WTC11 (cell line): ENCODE results near the gene TMEM204. TPM values are rescaled to one million over a fixed set of nuclear protein-coding genes. Genes with fewer than 3 reads are reported as not detected.

Source experiments
- ATAC-seq: fragments of 200-7000 bp; cut with Tn5 transposase; 2 replicates; pipeline ENCODE4 v1.10.0; 2021; ENCODE audit warnings: mild to moderate bottlenecking, moderate library complexity
- CTCF ChIA-PET: fragments of 300-600 bp; sonication (Branson Sonifier 250); formaldehyde crosslinking; loops from one replicate; lab custom pipeline; 2021; ENCODE audit warnings: antibody characterized with exemption; lab: Charles Lee
- POLR2A ChIA-PET: fragments of 350-600 bp; sonication (Branson Sonifier 250); formaldehyde crosslinking; loops from one replicate; lab custom pipeline; 2021; ENCODE audit warnings: antibody characterized with exemption; lab: Charles Lee
- DNase-seq: peaks from one replicate; pipeline ENCODE4 v3.0.0; 2021; ENCODE audit warnings: low spot score
- H3K27ac Mint-ChIP-seq: 2 replicates; pipeline ENCODE4 v1.8.0; 2021; ENCODE audit warnings: mixed read lengths
- H3K27me3 Mint-ChIP-seq: 2 replicates; pipeline ENCODE4 v1.8.0; 2021; ENCODE audit warnings: low read depth, mild to moderate bottlenecking, moderate library complexity, mixed read lengths
- H3K36me3 Mint-ChIP-seq: 2 replicates; pipeline ENCODE4 v1.8.0; 2021; ENCODE audit warnings: mixed read lengths
- H3K4me1 Mint-ChIP-seq: 2 replicates; pipeline ENCODE4 v1.8.0; 2022; ENCODE audit warnings: mixed read lengths
- H3K4me3 Mint-ChIP-seq: 2 replicates; pipeline ENCODE4 v1.8.0; 2021; ENCODE audit warnings: mild to moderate bottlenecking, moderate library complexity, mixed read lengths
- H3K9me3 Mint-ChIP-seq: 2 replicates; pipeline ENCODE4 v1.8.0; 2021; ENCODE audit warnings: mixed read lengths
- ATF6 ChIP-seq: sonication (generic); formaldehyde crosslinking; IDR thresholded peaks from 2 replicates; pipeline ENCODE4 v1.8.1; 2023; ENCODE audit warnings: mild to moderate bottlenecking, missing genetic modification reagents
- CTCF ChIP-seq: fragments of 200-600 bp; IDR thresholded peaks from 2 replicates; pipeline ENCODE4 v1.8.0; 2022; ENCODE audit warnings: antibody characterized with exemption
- E2F1 ChIP-seq: sonication (generic); formaldehyde crosslinking; IDR thresholded peaks from 2 replicates; pipeline ENCODE4 v1.8.0; 2022; ENCODE audit warnings: mild to moderate bottlenecking, missing genetic modification reagents
- ESRRA ChIP-seq: sonication (generic); formaldehyde crosslinking; IDR thresholded peaks from 2 replicates; pipeline ENCODE4 v1.8.1; 2022; ENCODE audit warnings: mild to moderate bottlenecking, missing genetic modification reagents, borderline replicate concordance
- GABPB1 ChIP-seq: sonication (generic); formaldehyde crosslinking; IDR thresholded peaks from 2 replicates; pipeline ENCODE4 v1.8.1; 2023; ENCODE audit warnings: mild to moderate bottlenecking, missing genetic modification reagents
- IRF1 ChIP-seq: sonication (generic); formaldehyde crosslinking; IDR thresholded peaks from 2 replicates; pipeline ENCODE4 v1.8.0; 2023; ENCODE audit warnings: missing genetic modification reagents
- IRF2 ChIP-seq: sonication (generic); formaldehyde crosslinking; IDR thresholded peaks from 2 replicates; pipeline ENCODE4 v1.8.0; 2022; ENCODE audit warnings: low read depth, missing genetic modification reagents, borderline replicate concordance
- KAT7 ChIP-seq: sonication (generic); formaldehyde crosslinking; IDR thresholded peaks from 2 replicates; pipeline ENCODE4 v1.8.1; 2023; ENCODE audit warnings: missing genetic modification reagents, mild to moderate bottlenecking, borderline replicate concordance
- MXD4 ChIP-seq: fragments of 250-450 bp; sonication (Bioruptor Pico); IDR thresholded peaks from 2 replicates; pipeline ENCODE4 v1.8.0; 2021; ENCODE audit warnings: mild to moderate bottlenecking, moderate library complexity, borderline replicate concordance
- NFYB ChIP-seq: sonication (generic); formaldehyde crosslinking; conservative IDR thresholded peaks from 2 replicates; pipeline ENCODE4 v1.8.0; 2022; ENCODE audit warnings: low read depth, missing genetic modification reagents
- SOX15 ChIP-seq: fragments of 250-450 bp; sonication (Bioruptor Pico); IDR thresholded peaks from 2 replicates; pipeline ENCODE4 v1.9.0; 2021; ENCODE audit warnings: mild to moderate bottlenecking
- SP1 ChIP-seq: sonication (generic); formaldehyde crosslinking; conservative IDR thresholded peaks from 2 replicates; pipeline ENCODE4 v1.8.1; 2022; ENCODE audit warnings: missing genetic modification reagents
- TCF7 ChIP-seq: sonication (generic); formaldehyde crosslinking; IDR thresholded peaks from 2 replicates; pipeline ENCODE4 v1.8.0; 2022; ENCODE audit warnings: mild to moderate bottlenecking, low read depth, missing genetic modification reagents, moderate library complexity
- TEAD4 ChIP-seq: sonication (generic); formaldehyde crosslinking; IDR thresholded peaks from 2 replicates; pipeline ENCODE4 v1.8.0; 2022; ENCODE audit warnings: mild to moderate bottlenecking, missing genetic modification reagents
- ZBTB21 ChIP-seq: sonication (generic); formaldehyde crosslinking; IDR thresholded peaks from 2 replicates; pipeline ENCODE4 v1.8.1; 2023; ENCODE audit warnings: mild to moderate bottlenecking, missing genetic modification reagents, borderline replicate concordance
- ZBTB43 ChIP-seq: sonication (generic); formaldehyde crosslinking; IDR thresholded peaks from 2 replicates; pipeline ENCODE4 v1.8.1; 2023; ENCODE audit warnings: mild to moderate bottlenecking, missing genetic modification reagents
- ZNF317 ChIP-seq: sonication (generic); formaldehyde crosslinking; IDR thresholded peaks from 2 replicates; pipeline ENCODE4 v1.8.1; 2023; ENCODE audit warnings: low read depth, mild to moderate bottlenecking, moderate library complexity, missing genetic modification reagents, borderline replicate concordance
- ZNF425 ChIP-seq: fragments of 250-450 bp; sonication (Bioruptor Pico); conservative IDR thresholded peaks from 2 replicates; pipeline ENCODE4 v1.9.0; 2021; ENCODE audit warnings: mild to moderate bottlenecking
- ZNF671 ChIP-seq: fragments of 250-450 bp; sonication (Bioruptor Pico); IDR thresholded peaks from 2 replicates; pipeline ENCODE4 v1.8.0; 2021; ENCODE audit warnings: mild to moderate bottlenecking
- total RNA-seq: library from RNA; stranded (reverse); gene quantifications from 3 replicates; pipeline ENCODE4 v1.2.3, GENCODE V29; 2021

TMEM204 gene
- total RNA-seq, 1 experiment from 2014 or later, result 0.35 TPM

GRCh38 chr16:1564325-1564724 is 30.9 kb downstream of the TMEM204 start:
- no peak overlapping the region for H3K27ac Mint-ChIP-seq
- no peak overlapping the region for H3K4me3 Mint-ChIP-seq
- no peak for DNase-seq
- ChIA-PET CTCF (no interaction called here), POLR2A (no interaction called here)
- H3K27me3 Mint-ChIP-seq, result no peaks in the 10 kb centered on the region
- no peak for ATAC-seq
- no peak for TF ChIP-seq SP1 (CRISPR knock-in tag)
- no peak for TF ChIP-seq CTCF
- no peak for TF ChIP-seq ZNF317 (CRISPR knock-in tag)
- no peak for TF ChIP-seq ZBTB43 (CRISPR knock-in tag)
- no peak for TF ChIP-seq ZBTB21 (CRISPR knock-in tag)
- TF ChIP-seq MXD4 (CRISPR knock-in tag), result no peak
- no peak for TF ChIP-seq ZNF671 (CRISPR knock-in tag)
- no peak for TF ChIP-seq IRF1 (CRISPR knock-in tag)
- no peak for TF ChIP-seq GABPB1 (CRISPR knock-in tag)
- no peak for TF ChIP-seq KAT7 (CRISPR knock-in tag)
- no peak for TF ChIP-seq NFYB
- TF ChIP-seq TEAD4 (CRISPR knock-in tag), result no peak
- TF ChIP-seq ESRRA, result no peak
- TF ChIP-seq E2F1 (CRISPR knock-in tag), result no peak
- no peak for TF ChIP-seq IRF2 (CRISPR knock-in tag)
- peaks cover 4% of the 10 kb centered on the region; the same call in 1 of the 2 replicates for H3K4me1 Mint-ChIP-seq
- no peaks in the 10 kb centered on the region for H3K9me3 Mint-ChIP-seq
- H3K36me3 Mint-ChIP-seq, result peaks cover 12% of the 10 kb centered on the region

GRCh38 chr16:1565083-1565805 is 31.8 kb downstream of the TMEM204 start:
- no peak overlapping the region for H3K4me3 Mint-ChIP-seq
- no peaks in the 10 kb centered on the region for H3K4me1 Mint-ChIP-seq
- peak overlapping the region; percentile 28; the same call in 1 of the 2 replicates for H3K27ac Mint-ChIP-seq
- DNase-seq (no peak), ATAC-seq (no peak)
- POLR2A ChIA-PET, result no interaction called here
- H3K27me3 Mint-ChIP-seq, result no peaks in the 10 kb centered on the region
- CTCF ChIA-PET, result no interaction called here
- H3K9me3 Mint-ChIP-seq, result no peaks in the 10 kb centered on the region
- peaks cover 12% of the 10 kb centered on the region for H3K36me3 Mint-ChIP-seq
- no peak for TF ChIP-seq ATF6
- no peak for TF ChIP-seq ZNF425 (CRISPR knock-in tag)
- TF ChIP-seq TCF7 (CRISPR knock-in tag), result no peak
- TF ChIP-seq E2F1 (CRISPR knock-in tag), result no peak
- no peak for TF ChIP-seq SOX15
